Heart left ventricle (tissue), 16 donors: ENCODE measurements around the gene STRADB. TPM values are rescaled to one million over a fixed set of nuclear protein-coding genes. Genes with fewer than 3 reads are reported as not detected.

Experiments used
- ATAC-seq, 4 donors: fragments of 200-7000 bp; cut with Tn5 transposase; one replicate each; pipeline ENCODE4 v1.9.1; 2020 to 2022; ENCODE audit warnings: moderate library complexity in 4 of 4, mild to moderate bottlenecking in 3 of 4, moderate number of reproducible peaks in 1 of 4
- DNase-seq, 5 donors: peaks; one replicate each; pipeline ENCODE4 v3.0.0-alpha.2; 2020
- H3K27ac ChIP-seq, 12 donors: fragments of 200-600 bp; sonication (generic) in 4 of 12; one replicate each; pipeline versions ENCODE4 v1.5.0 to v1.8.0; 2016 to 2022; ENCODE audit warnings: mild to moderate bottlenecking in 2 of 12
- H3K27me3 ChIP-seq, 9 donors: fragments of 200-600 bp; sonication (generic) in 2 of 9; one replicate each; pipeline versions ENCODE4 v1.5.1 to v1.8.0; 2016 to 2022; ENCODE audit warnings: mild to moderate bottlenecking in 3 of 9
- H3K36me3 ChIP-seq, 9 donors: fragments of 200-600 bp; sonication (generic) in 2 of 9; one replicate each; pipeline versions ENCODE4 v1.5.0 to v1.8.0; 2018 to 2022; ENCODE audit warnings: mild to moderate bottlenecking in 2 of 9
- H3K4me1 ChIP-seq, 12 donors: fragments of 200-600 bp; sonication (generic) in 4 of 12; one replicate each; pipeline versions ENCODE4 v1.5.0 to v1.8.0; 2016 to 2022; ENCODE audit warnings: mild to moderate bottlenecking in 3 of 12
- H3K4me3 ChIP-seq, 12 donors: fragments of 200-600 bp; sonication (generic) in 4 of 12; one replicate each; pipeline versions ENCODE4 v1.5.0 to v1.8.0; 2017 to 2022; ENCODE audit warnings: mild to moderate bottlenecking in 9 of 12, moderate library complexity in 4 of 12
- H3K9me3 ChIP-seq, 12 donors: fragments of 200-600 bp; sonication (generic) in 4 of 12; one replicate each; pipeline versions ENCODE4 v1.5.0 to v1.8.0; 2016 to 2022; ENCODE audit warnings: mild to moderate bottlenecking in 1 of 12
- POLR2A ChIP-seq, 2 donors: fragments of 450-650 bp; IDR thresholded peaks; one replicate each; pipeline ENCODE4 v1.6.1; 2017; ENCODE audit warnings: antibody characterized with exemption in 2 of 2, mild to moderate bottlenecking in 2 of 2, moderate library complexity in 2 of 2
- WGBS, 4 donors: extraction: QIAGEN DNeasy Blood & Tissue Kit in 2 of 4; methylation state at CpG; one replicate each; pipeline versions ENCODE4 v1.1.5 to v1.1.7; 2013 to 2018; 5-methylcytosine and 5-hydroxymethylcytosine counted together
- intact Hi-C, 10 donors: fragments of 100-400 bp; cut with DNase I; formaldehyde crosslinking; loops; one replicate each; pipeline versions ENCODE4 v1.11.1 to v1.14.2; 2022
- polyA plus RNA-seq, 2 donors: library from polyadenylated mRNA; stranded (reverse); fragments of 200-250 nt; gene quantifications; one replicate each; pipeline ENCODE4 v1.2.3, GENCODE V29; 2013
- total RNA-seq, 9 donors: library from RNA; depleted of rRNA in 2 of 9; stranded (reverse); fragments of >200 nt in 2 of 9; fragmentation: NEBNext Ultra II Directional in 3 of 9; extraction: Animal tissue kit (Norgen Biotek cat#: 25700) in 3 of 9; gene quantifications; one replicate each; pipeline versions ENCODE4 v1.1.0 to v1.2.4, GENCODE V29; 2016 to 2023
- TF ChIP-seq, protein P1 (sequence below), 12 donors: fragments of 200-600 bp; sonication (generic) in 4 of 12; IDR thresholded peaks; one replicate each; pipeline versions ENCODE4 v1.5.0 to v1.8.0; 2018 to 2022; ENCODE audit warnings: antibody characterized with exemption in 12 of 12, mild to moderate bottlenecking in 5 of 12
- donor health status: ischemic (EF 13 %, LVEDD 7.1; RV severe dilation, severe dysfunction).
- donor health status: healthy with polysubstance abuse.
- donor health status: DM: no; HTN: yes; CAD: no.
- donor health status: DM: no; HTN: no; CAD: no.
- donor health status: ischemic (EF 25% LVEDD 6.9; RV normal size, moderate dysfunction).
- donor health status: ischemic (EF 25% LVEDD 5.7; RV mildly dilated, moderate dysfunction).
- donor health status: healthy.
- donor health status: DM: yes; HTN: yes; CAD: no.
- donor health status: ischemic (EF 35%, LVEDD 5.7; RV mildly dilated, moderate dysfunction).
- donor health status: nonischemic (EF 11% LVEDD 7.7; RV severe dilation, severe dysfunction).
- donor health status: DM: yes; HTN: yes; CAD: no.
- donor health status: PGD.
- donor health status: ischemic (EF 29% LVEDD 5.4; RV normal size, mild dysfunction).
- donor health status: nonischemic (EF 23%, LVEDD 6.1; RV moderate dilation, normal function).

The STRADB gene
- total and polyA plus RNA-seq, 11 donors, result 28.6 to 105 (median 57.9) TPM

DNA sequence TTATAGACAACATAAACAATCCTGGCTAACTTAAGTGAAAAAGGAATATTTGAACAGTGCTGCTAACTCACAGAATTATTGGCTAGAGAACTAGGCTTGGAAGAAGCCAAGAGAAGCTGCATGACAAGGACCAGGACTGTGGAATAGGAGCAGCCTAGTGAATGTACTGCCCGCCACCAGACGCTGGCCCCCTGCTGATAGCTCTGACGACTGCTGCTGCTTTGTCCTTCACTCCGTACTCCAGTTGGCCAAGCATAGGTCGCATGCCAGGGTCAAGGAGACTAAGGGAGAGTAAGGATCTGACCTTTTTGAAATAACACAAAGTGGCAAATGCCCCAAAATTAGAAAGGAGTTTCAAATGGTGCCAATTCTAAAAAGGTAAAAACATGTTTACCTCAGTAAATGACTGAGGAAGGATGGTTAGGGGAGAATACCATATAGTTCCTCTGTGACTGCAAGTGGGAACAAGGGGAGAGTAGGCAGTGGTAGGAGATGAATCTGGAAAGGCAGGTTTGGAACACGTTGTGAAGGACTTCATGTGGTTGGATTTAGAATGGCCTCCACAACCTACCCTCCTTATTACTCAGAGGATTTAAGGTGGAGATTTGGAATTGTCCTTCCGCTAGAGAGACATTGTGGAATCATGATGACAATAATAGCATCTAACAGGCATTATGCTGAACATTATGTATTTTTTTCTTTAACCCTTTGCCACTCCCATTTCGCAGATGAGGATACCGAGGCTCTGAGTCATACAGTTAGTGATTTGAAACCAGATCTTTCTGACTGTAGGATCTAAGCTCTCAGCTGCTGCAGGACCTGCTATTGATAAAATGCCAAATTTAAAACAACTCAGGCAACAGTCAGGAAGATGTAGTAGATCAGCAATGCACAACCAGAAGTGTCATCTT is 19.5 kb downstream of the STRADB start:
- Histone ChIP-seq H3K4me3 (no peak overlapping the region), H3K9me3 (no peaks in the 10 kb centered on the region), H3K36me3 (peaks cover 0 to 95% (median 69%) of the 10 kb centered on the region in 9 donors), H3K27ac (peak overlapping the region in 3 of 12 donors; percentile 14 to 25 (median 20)), H3K4me1 (peaks cover 0 to 13% (median 2%) of the 10 kb centered on the region in 12 donors), H3K27me3 (no peaks in the 10 kb centered on the region)
- intact Hi-C loops, result loop anchor here in 2 of 10 donors (5.0 to 10.0 kb wide), 2 partner anchors 79 to 254 kb away; no protein-coding TSS in a partner anchor
- DNase-seq (peak in 2 of 5 donors; percentile 39 to 47), ATAC-seq (peak in 3 of 4 donors; percentile 80 to 89 (median 86))
- TF ChIP-seq POLR2A (IDR thresholded peaks at IDR 0.05), result no peak
- TF ChIP-seq, protein P1, sequence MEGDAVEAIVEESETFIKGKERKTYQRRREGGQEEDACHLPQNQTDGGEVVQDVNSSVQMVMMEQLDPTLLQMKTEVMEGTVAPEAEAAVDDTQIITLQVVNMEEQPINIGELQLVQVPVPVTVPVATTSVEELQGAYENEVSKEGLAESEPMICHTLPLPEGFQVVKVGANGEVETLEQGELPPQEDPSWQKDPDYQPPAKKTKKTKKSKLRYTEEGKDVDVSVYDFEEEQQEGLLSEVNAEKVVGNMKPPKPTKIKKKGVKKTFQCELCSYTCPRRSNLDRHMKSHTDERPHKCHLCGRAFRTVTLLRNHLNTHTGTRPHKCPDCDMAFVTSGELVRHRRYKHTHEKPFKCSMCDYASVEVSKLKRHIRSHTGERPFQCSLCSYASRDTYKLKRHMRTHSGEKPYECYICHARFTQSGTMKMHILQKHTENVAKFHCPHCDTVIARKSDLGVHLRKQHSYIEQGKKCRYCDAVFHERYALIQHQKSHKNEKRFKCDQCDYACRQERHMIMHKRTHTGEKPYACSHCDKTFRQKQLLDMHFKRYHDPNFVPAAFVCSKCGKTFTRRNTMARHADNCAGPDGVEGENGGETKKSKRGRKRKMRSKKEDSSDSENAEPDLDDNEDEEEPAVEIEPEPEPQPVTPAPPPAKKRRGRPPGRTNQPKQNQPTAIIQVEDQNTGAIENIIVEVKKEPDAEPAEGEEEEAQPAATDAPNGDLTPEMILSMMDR (IDR thresholded peaks at IDR 0.05), result peak in 8 of 12 donors; percentile 9 to 44 (median 24)
- 68 to 72% (median 69%) methylated on average over 9 of the region's 9 CpGs for WGBS, 4 donors

GRCh38 chr2:201471732-201472393 is 20.3 kb downstream of the STRADB start:
- H3K36me3 ChIP-seq, result peaks cover 0 to 94% (median 69%) of the 10 kb centered on the region in 9 donors
- intact Hi-C loops, result loop anchor here in 2 of 10 donors (5.0 to 10.0 kb wide), 2 partner anchors 80 to 253 kb away; no protein-coding TSS in a partner anchor
- TF ChIP-seq, protein P1 (IDR thresholded peaks at IDR 0.05), result no peak
- TF ChIP-seq POLR2A (IDR thresholded peaks at IDR 0.05), result no peak

DNA sequence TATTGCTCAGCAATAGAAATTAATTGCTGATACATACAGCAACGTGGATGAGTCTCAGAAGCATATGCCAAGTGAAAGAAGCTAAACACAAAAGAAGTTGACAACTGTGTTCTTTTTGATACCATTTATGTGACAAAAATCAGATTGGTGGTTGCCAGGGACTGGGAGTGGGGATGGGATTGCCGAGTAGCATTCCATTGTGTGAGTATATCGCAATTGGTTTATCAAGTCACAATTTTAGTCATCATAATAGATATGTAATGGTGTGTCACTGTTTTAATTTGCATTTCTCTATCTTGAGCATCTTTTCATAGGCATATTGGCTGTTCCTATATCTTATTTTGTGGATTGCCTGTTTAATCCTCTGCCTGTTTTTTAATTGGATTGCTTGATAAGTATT is 20.9 kb downstream of the STRADB start:
- H3K27me3 ChIP-seq, result no peaks in the 10 kb centered on the region
- no peak overlapping the region for H3K4me3 ChIP-seq
- intact Hi-C loops, result loop anchor here in 2 of 10 donors (5.0 to 10.0 kb wide), 2 partner anchors 80 to 252 kb away; no protein-coding TSS in a partner anchor
- TF ChIP-seq POLR2A (IDR thresholded peaks at IDR 0.05), result no peak
- TF ChIP-seq, protein P1 (IDR thresholded peaks at IDR 0.05), result no peak
- DNase-seq, result no peak
- peaks cover 0 to 93% (median 73%) of the 10 kb centered on the region in 9 donors for H3K36me3 ChIP-seq
- ATAC-seq, result no peak
- H3K4me1 ChIP-seq, result peaks cover 0 to 7% (median 0%) of the 10 kb centered on the region in 12 donors
- WGBS, 4 donors, result 82 to 92% (median 89%) methylated on average over 3 of the region's 3 CpGs
- H3K9me3 ChIP-seq, result no peaks in the 10 kb centered on the region
- no peak overlapping the region for H3K27ac ChIP-seq

More at GRCh38 chr2:201471732-201472393, 20.3 kb downstream of the STRADB start:
- ATAC-seq, result no peak
- Histone ChIP-seq H3K27me3 (no peaks in the 10 kb centered on the region), H3K4me3 (no peak overlapping the region), H3K27ac (no peak overlapping the region), H3K4me1 (peaks cover 0 to 7% (median 0%) of the 10 kb centered on the region in 12 donors), H3K9me3 (no peaks in the 10 kb centered on the region)
- DNase-seq, result no peak
- 71 to 78% (median 76%) methylated on average over 3 of the region's 3 CpGs for WGBS, 4 donors
